ENCODE results near the gene MVK.

GRCh38 chr12:109625131-109625559 lies 51.6 kb downstream of the MVK start:
- no peak for TF ChIP-seq POLR2A (IDR thresholded peaks at IDR 0.05; ENCODE audit: extremely low read depth, insufficient read length)
- TF ChIP-seq CTCF (IDR thresholded peaks at IDR 0.05; ENCODE audit: low read depth, low read length): no peak

Data from NB4 (cell line).